NOMO-1 (cell line): ENCODE data around the gene RAI14.
"Not testable (repeated sequence)": the region's sequence is repeated elsewhere in the genome, so short reads cannot be mapped to it uniquely, and the experiment has no call there.

Source experiments
- DNase-seq, 2 experiments: peaks; one replicate each; lab custom pipeline; 2025; ENCODE audit not compliant: unreplicated experiment in 2 of 2; lab: John Stamatoyannopoulos, UW

RAI14 gene

GRCh38 chr5:34758514-34758913 is 102.4 kb downstream of the RAI14 start:
- DNase-seq, result no peak

GRCh38 chr5:34759213-34759612 is 103.1 kb downstream of the RAI14 start:
- DNase-seq, result peak; percentile 19 to 49

GRCh38 chr5:34765662-34766061 is 109.5 kb downstream of the RAI14 start:
- DNase-seq, result no peak

GRCh38 chr5:34767180-34767579 is 111.1 kb downstream of the RAI14 start:
- no peak for DNase-seq

- no peak for DNase-seq
Observed at GRCh38 chr5:34770486-34770885, 114.4 kb downstream of the RAI14 start.

- peak; percentile 94 to 98 for DNase-seq
Observed at GRCh38 chr5:34771076-34771475, 114.9 kb downstream of the RAI14 start.

GRCh38 chr5:34772267-34773098 is 116.4 kb downstream of the RAI14 start:
- no peak for DNase-seq

GRCh38 chr5:34774139-34774538 is 118.0 kb downstream of the RAI14 start:
- DNase-seq, result no peak

- DNase-seq, result not testable (repeated sequence)
Observed at GRCh38 chr5:34774678-34775077, 118.5 kb downstream of the RAI14 start.

GRCh38 chr5:34775886-34776285 is 119.8 kb downstream of the RAI14 start:
- no peak for DNase-seq

GRCh38 chr5:34778091-34778850 is 122.1 kb downstream of the RAI14 start:
- no peak for DNase-seq

GRCh38 chr5:34783892-34784291 is 127.8 kb downstream of the RAI14 start:
- DNase-seq, result not testable (repeated sequence)

- DNase-seq, result no peak
Observed at GRCh38 chr5:34787035-34787434, 130.9 kb downstream of the RAI14 start.

GRCh38 chr5:34789021-34789531 is 132.9 kb downstream of the RAI14 start:
- no peak for DNase-seq

- DNase-seq, result no peak
Observed at GRCh38 chr5:34789639-34790038, 133.5 kb downstream of the RAI14 start.

- DNase-seq, result peak; percentile 8 to 12
Observed at GRCh38 chr5:34790069-34790468, 133.9 kb downstream of the RAI14 start.

- DNase-seq, result no peak
Observed at GRCh38 chr5:34791761-34792244, 135.7 kb downstream of the RAI14 start.

GRCh38 chr5:34802834-34803563 is 146.9 kb downstream of the RAI14 start:
- DNase-seq, result no peak

- peak; percentile 20 to 45 for DNase-seq
Observed at GRCh38 chr5:34803974-34804732, 148.0 kb downstream of the RAI14 start.

GRCh38 chr5:34804913-34805312 is 148.8 kb downstream of the RAI14 start:
- DNase-seq, result no peak
